Measurements from ENCODE around the gene MRPL41. TPM values are rescaled to one million over a fixed set of nuclear protein-coding genes. Genes with fewer than 3 reads are reported as not detected.

Gene MRPL41
- total and polyA plus RNA-seq, 2 of the 13 experiments (the other 11 are each of a cell fraction or from before 2014, with no cell fraction given) = 20.9 to 54.0 TPM

GRCh38 chr9:137538058-137538457 lies 13.6 kb upstream of the MRPL41 start:
- no peaks in the 10 kb centered on the region for H3K79me2 ChIP-seq (ENCODE audit: insufficient read depth, low read length)
- no peaks in the 10 kb centered on the region for H3K9me3 ChIP-seq (ENCODE audit: low read length)
- FAIRE-seq (no peak), ATAC-seq (no peak), DNase-seq (ENCODE audit: low spot score) (no peak)
- 85% methylated on average over 16 of the region's 16 CpGs for whole genome bisulfite sequencing (ENCODE audit: low lambda C conversion rate)
- CTCF ChIA-PET (ENCODE audit: low intra/inter-chr PET ratio, low total read pairs) = no interaction called here
- no peaks in the 10 kb centered on the region for H3K36me3 ChIP-seq (replicated peaks in 1 of 2; ENCODE audit: control insufficient read depth in 1 of 2, insufficient read depth in 2 of 2, low read length in 2 of 2)
- POLR2A ChIA-PET = no interaction called here
- no peak for TF ChIP-seq KDM2A (CRISPR knock-in tag; IDR thresholded peaks at IDR 0.05; ENCODE audit: borderline replicate concordance, low read depth)
- TF ChIP-seq ZNF850 (CRISPR knock-in tag; conservative IDR thresholded peaks at IDR 0.05) = no peak
- no peak for TF ChIP-seq ATF7-NPFF (CRISPR knock-in tag; IDR thresholded peaks at IDR 0.05; ENCODE audit: low read depth)
- no peak for TF ChIP-seq CREM (IDR thresholded peaks at IDR 0.05)
- TF ChIP-seq CREM (CRISPR knock-in tag; IDR thresholded peaks at IDR 0.05) = no peak
- no peak for TF ChIP-seq ZNF44 (CRISPR knock-in tag; IDR thresholded peaks at IDR 0.05)
- TF ChIP-seq SOX13 (IDR thresholded peaks at IDR 0.05) = no peak
- no peak for TF ChIP-seq SOX13 (CRISPR knock-in tag; conservative IDR thresholded peaks at IDR 0.05 in 1 of 2, IDR thresholded peaks at IDR 0.05 in 1 of 2)
- no peak for TF ChIP-seq KAT7 (CRISPR knock-in tag; IDR thresholded peaks at IDR 0.05; ENCODE audit: borderline replicate concordance)
- TF ChIP-seq JUNB (CRISPR knock-in tag; IDR thresholded peaks at IDR 0.05; ENCODE audit: borderline replicate concordance) = no peak
- TF ChIP-seq, protein P1, sequence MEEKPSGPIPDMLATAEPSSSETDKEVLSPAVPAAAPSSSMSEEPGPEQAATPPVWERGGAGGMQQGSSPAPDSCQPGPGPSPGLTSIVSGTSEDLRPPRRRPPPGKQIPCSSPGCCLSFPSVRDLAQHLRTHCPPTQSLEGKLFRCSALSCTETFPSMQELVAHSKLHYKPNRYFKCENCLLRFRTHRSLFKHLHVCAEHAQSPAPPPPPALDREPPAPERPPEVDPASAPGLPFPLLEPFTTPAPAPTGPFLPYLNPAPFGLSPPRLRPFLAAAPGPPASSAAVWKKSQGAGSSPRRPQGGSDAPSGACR (CRISPR knock-in tag; IDR thresholded peaks at IDR 0.05) = no peak
- TF ChIP-seq, protein P2, sequence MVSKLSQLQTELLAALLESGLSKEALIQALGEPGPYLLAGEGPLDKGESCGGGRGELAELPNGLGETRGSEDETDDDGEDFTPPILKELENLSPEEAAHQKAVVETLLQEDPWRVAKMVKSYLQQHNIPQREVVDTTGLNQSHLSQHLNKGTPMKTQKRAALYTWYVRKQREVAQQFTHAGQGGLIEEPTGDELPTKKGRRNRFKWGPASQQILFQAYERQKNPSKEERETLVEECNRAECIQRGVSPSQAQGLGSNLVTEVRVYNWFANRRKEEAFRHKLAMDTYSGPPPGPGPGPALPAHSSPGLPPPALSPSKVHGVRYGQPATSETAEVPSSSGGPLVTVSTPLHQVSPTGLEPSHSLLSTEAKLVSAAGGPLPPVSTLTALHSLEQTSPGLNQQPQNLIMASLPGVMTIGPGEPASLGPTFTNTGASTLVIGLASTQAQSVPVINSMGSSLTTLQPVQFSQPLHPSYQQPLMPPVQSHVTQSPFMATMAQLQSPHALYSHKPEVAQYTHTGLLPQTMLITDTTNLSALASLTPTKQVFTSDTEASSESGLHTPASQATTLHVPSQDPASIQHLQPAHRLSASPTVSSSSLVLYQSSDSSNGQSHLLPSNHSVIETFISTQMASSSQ (IDR thresholded peaks at IDR 0.05; ENCODE audit: low read depth) = no peak
- TF ChIP-seq, protein P2 (CRISPR knock-in tag; IDR thresholded peaks at IDR 0.05; ENCODE audit: borderline replicate concordance) = no peak
- in situ Hi-C loops (cut with HindIII; ENCODE audit: extremely low pct_ligation_motif_present, low pct_unique_long_range_greater_than_20kb) (no loop called here), intact Hi-C loops (cut with micrococcal nuclease; ENCODE audit: unreplicated experiment) (no loop called here)
- H3K9ac ChIP-seq (ENCODE audit: insufficient read depth, low read depth, low read length) = no peak overlapping the region
- no peaks in the 10 kb centered on the region; a peak in 1 of 5 replicates for H3K27me3 ChIP-seq (ENCODE audit: control insufficient read depth in 1 of 2, insufficient read depth in 2 of 2, low read length in 2 of 2)
- no peaks in the 10 kb centered on the region for H4K20me1 ChIP-seq (ENCODE audit: insufficient read depth, low read length)
- no peak overlapping the region for H2AFZ ChIP-seq (ENCODE audit: low read length)
- H3K4me2 ChIP-seq (ENCODE audit: low read depth, low read length) = no peak overlapping the region
- BruUV-seq (replicated peaks) = no TSS peak
- no peak overlapping the region for H3K27ac ChIP-seq (ENCODE audit: extremely low read length, insufficient read depth, low read length)
- no peak overlapping the region for H3K4me3 ChIP-seq (replicated peaks in 1 of 3; ENCODE audit: insufficient read depth in 1 of 3, low read depth in 2 of 3, low read length in 3 of 3)
- peaks cover 13% of the 10 kb centered on the region for H3K4me1 ChIP-seq (ENCODE audit: insufficient read depth, low read length)

All from HepG2 (cell line).